Stimulated activated CD4-positive, alpha-beta T cell treated with anti-CD3 and anti-CD28 coated beads, Interleukin-2, amount 100 ng/mL, for 24 hours (primary cell): ENCODE results near the gene IL15RA.
"Not testable (repeated sequence)": the region's sequence is repeated elsewhere in the genome, so short reads cannot be mapped to it uniquely, and the experiment has no call there.

Experiments
- DNase-seq, 2 donors: peaks; one replicate each; pipeline ENCODE4 v3.0.0-alpha.2; 2020

The IL15RA gene

GRCh38 chr10:5948208-5948585 is 29.1 kb downstream of the IL15RA start:
- DNase-seq = no peak

- DNase-seq = no peak
Measured at GRCh38 chr10:5947471-5948207, 29.7 kb downstream of the IL15RA start.

GRCh38 chr10:5946786-5947185 is 30.6 kb downstream of the IL15RA start:
- DNase-seq = no peak

- not testable (repeated sequence) for DNase-seq
Measured at GRCh38 chr10:5946419-5946775, 30.9 kb downstream of the IL15RA start.

GRCh38 chr10:5945561-5946418 is 31.6 kb downstream of the IL15RA start:
- no peak for DNase-seq

GRCh38 chr10:5945190-5945509 is 32.2 kb downstream of the IL15RA start:
- DNase-seq = no peak

GRCh38 chr10:5944389-5945189 is 32.8 kb downstream of the IL15RA start:
- no peak for DNase-seq

GRCh38 chr10:5943536-5943935 is 33.8 kb downstream of the IL15RA start:
- no peak for DNase-seq

- no peak for DNase-seq
Measured at GRCh38 chr10:5942474-5942873, 34.9 kb downstream of the IL15RA start.

GRCh38 chr10:5942001-5942400 is 35.3 kb downstream of the IL15RA start:
- DNase-seq = no peak

- DNase-seq = no peak
Measured at GRCh38 chr10:5941579-5941978, 35.8 kb downstream of the IL15RA start.

- DNase-seq = no peak
Measured at GRCh38 chr10:5940807-5941218, 36.5 kb downstream of the IL15RA start.

GRCh38 chr10:5938291-5938690 is 39.1 kb downstream of the IL15RA start:
- DNase-seq = no peak

GRCh38 chr10:5937016-5937415 is 40.3 kb downstream of the IL15RA start:
- no peak for DNase-seq

- DNase-seq = no peak
Measured at GRCh38 chr10:5935628-5936027, 41.7 kb downstream of the IL15RA start.

GRCh38 chr10:5933909-5934546 is 43.3 kb downstream of the IL15RA start:
- DNase-seq = no peak

- no peak for DNase-seq
Measured at GRCh38 chr10:5932345-5932744, 45.0 kb downstream of the IL15RA start.

GRCh38 chr10:5930272-5930671 is 47.1 kb downstream of the IL15RA start:
- no peak for DNase-seq

- no peak for DNase-seq
Measured at GRCh38 chr10:5929442-5929841, 47.9 kb downstream of the IL15RA start.

- DNase-seq = no peak
Measured at GRCh38 chr10:5927306-5927705, 50.0 kb downstream of the IL15RA start.

- DNase-seq = no peak
Measured at GRCh38 chr10:5924889-5925288, 52.5 kb downstream of the IL15RA start.

- DNase-seq = no peak
Measured at GRCh38 chr10:5921746-5922145, 55.6 kb downstream of the IL15RA start.

GRCh38 chr10:5919568-5919967 is 57.8 kb downstream of the IL15RA start:
- no peak for DNase-seq
